Measurements from ENCODE around the gene PWWP2B. TPM values are rescaled to one million over a fixed set of nuclear protein-coding genes. Genes with fewer than 3 reads are reported as not detected.

Gene PWWP2B
- total and polyA plus RNA-seq, 5 experiments from 2014 or later, result 1.2 to 10.2 (median 2.9) TPM

- H3K27ac Mint-ChIP-seq, result peak overlapping the region in 1 of 10 donors; percentile 77
- ATAC-seq, result no peak
- no peaks in the 10 kb centered on the region for H3K27me3 Mint-ChIP-seq
- DNase-seq, result peak in 1 of 10 donors; percentile 45
- peaks cover 0 to 11% (median 10%) of the 10 kb centered on the region in 3 donors for H3K36me3 Mint-ChIP-seq
- POLR2A ChIA-PET, result no interaction called here
- H3K4me1 Mint-ChIP-seq, result peaks cover 0 to 11% (median 10%) of the 10 kb centered on the region in 4 donors
- no peaks in the 10 kb centered on the region for H3K9me3 Mint-ChIP-seq
- H3K4me3 Mint-ChIP-seq, result no peak overlapping the region
These were observed 31.0 kb upstream of the PWWP2B start for GRCh38 chr10:132366006-132366405.

- Mint-ChIP-seq H3K9me3 (no peaks in the 10 kb centered on the region), H3K27ac (no peak overlapping the region), H3K36me3 (peaks cover 0 to 11% (median 10%) of the 10 kb centered on the region in 3 donors), H3K4me1 (peaks cover 0 to 13% (median 10%) of the 10 kb centered on the region in 4 donors), H3K27me3 (no peaks in the 10 kb centered on the region), H3K4me3 (no peak overlapping the region)
- POLR2A ChIA-PET, result no interaction called here
- DNase-seq (peak in 1 of 10 donors; percentile 56), ATAC-seq (no peak)
These were observed 30.5 kb upstream of the PWWP2B start for GRCh38 chr10:132366499-132366898.

- POLR2A ChIA-PET, result no interaction called here
- DNase-seq (no peak), ATAC-seq (no peak)
- Mint-ChIP-seq H3K4me3 (no peak overlapping the region), H3K36me3 (peaks cover 0 to 10% (median 6%) of the 10 kb centered on the region in 3 donors), H3K9me3 (no peaks in the 10 kb centered on the region), H3K27me3 (peaks cover 0 to 3% (median 0%) of the 10 kb centered on the region in 5 donors), H3K4me1 (peaks cover 5 to 18% (median 16%) of the 10 kb centered on the region in 4 donors), H3K27ac (no peak overlapping the region)
These were observed 28.6 kb upstream of the PWWP2B start for GRCh38 chr10:132368391-132368790.

- no peak overlapping the region for H3K4me3 Mint-ChIP-seq
- H3K36me3 Mint-ChIP-seq, result peaks cover 0 to 10% (median 6%) of the 10 kb centered on the region in 3 donors
- H3K27ac Mint-ChIP-seq, result no peak overlapping the region
- ATAC-seq, result no peak
- H3K9me3 Mint-ChIP-seq, result no peaks in the 10 kb centered on the region
- DNase-seq, result peak in 1 of 10 donors; percentile 14
- POLR2A ChIA-PET, result no interaction called here
- H3K27me3 Mint-ChIP-seq, result peaks cover 0 to 3% (median 0%) of the 10 kb centered on the region in 5 donors
- peaks cover 5 to 18% (median 15%) of the 10 kb centered on the region in 4 donors for H3K4me1 Mint-ChIP-seq
These were observed 27.9 kb upstream of the PWWP2B start for GRCh38 chr10:132368881-132369635.

GRCh38 chr10:132369636-132370185 lies 27.3 kb upstream of the PWWP2B start:
- H3K9me3 Mint-ChIP-seq, result no peaks in the 10 kb centered on the region
- H3K4me1 Mint-ChIP-seq, result peaks cover 5 to 13% (median 9%) of the 10 kb centered on the region in 4 donors
- H3K27me3 Mint-ChIP-seq, result peaks cover 0 to 3% (median 0%) of the 10 kb centered on the region in 5 donors
- POLR2A ChIA-PET, result no interaction called here
- no peak for ATAC-seq
- DNase-seq, result peak in 1 of 10 donors; percentile 48
- no peak overlapping the region for H3K4me3 Mint-ChIP-seq
- peak overlapping the region in 1 of 10 donors; percentile 27 for H3K27ac Mint-ChIP-seq
- H3K36me3 Mint-ChIP-seq, result peaks cover 0 to 10% (median 6%) of the 10 kb centered on the region in 3 donors

- ATAC-seq (no peak), DNase-seq (peak in 1 of 10 donors; percentile 62)
- Mint-ChIP-seq H3K27me3 (peaks cover 0 to 3% (median 0%) of the 10 kb centered on the region in 5 donors), H3K4me1 (peaks cover 6 to 11% (median 6%) of the 10 kb centered on the region in 4 donors), H3K9me3 (no peaks in the 10 kb centered on the region), H3K36me3 (peaks cover 0 to 6% (median 6%) of the 10 kb centered on the region in 3 donors), H3K27ac (no peak overlapping the region), H3K4me3 (no peak overlapping the region)
- POLR2A ChIA-PET, result no interaction called here
These were observed 26.3 kb upstream of the PWWP2B start for GRCh38 chr10:132370426-132371340.

GRCh38 chr10:132371641-132372081 lies 25.3 kb upstream of the PWWP2B start:
- ATAC-seq (peak in 1 of 2 donors; percentile 39), DNase-seq (peak in 2 of 10 donors; percentile 19 to 59)
- Mint-ChIP-seq H3K4me1 (peaks cover 6 to 11% (median 9%) of the 10 kb centered on the region in 4 donors), H3K27me3 (peaks cover 0 to 3% (median 0%) of the 10 kb centered on the region in 5 donors), H3K4me3 (no peak overlapping the region), H3K36me3 (peaks cover 0 to 6% (median 6%) of the 10 kb centered on the region in 3 donors), H3K9me3 (no peaks in the 10 kb centered on the region), H3K27ac (peak overlapping the region in 3 of 10 donors; percentile 29 to 90 (median 82))
- POLR2A ChIA-PET, result no interaction called here

- POLR2A ChIA-PET, result no interaction called here
- ATAC-seq (no peak), DNase-seq (peak in 1 of 10 donors; percentile 49)
- Mint-ChIP-seq H3K36me3 (no peaks in the 10 kb centered on the region), H3K27me3 (peaks cover 0 to 3% (median 0%) of the 10 kb centered on the region in 5 donors), H3K27ac (no peak overlapping the region), H3K9me3 (no peaks in the 10 kb centered on the region), H3K4me1 (peaks cover 4 to 11% (median 9%) of the 10 kb centered on the region in 4 donors), H3K4me3 (no peak overlapping the region)
These were observed 24.4 kb upstream of the PWWP2B start for GRCh38 chr10:132372516-132373095.

GRCh38 chr10:132373241-132373955 lies 23.6 kb upstream of the PWWP2B start:
- DNase-seq, result peak in 1 of 10 donors; percentile 57
- peaks cover 4 to 11% (median 9%) of the 10 kb centered on the region in 4 donors for H3K4me1 Mint-ChIP-seq
- no peak overlapping the region for H3K4me3 Mint-ChIP-seq
- H3K36me3 Mint-ChIP-seq, result peaks cover 0 to 2% (median 0%) of the 10 kb centered on the region in 3 donors
- ATAC-seq, result no peak
- peak overlapping the region in 3 of 10 donors; percentile 14 to 87 (median 63) for H3K27ac Mint-ChIP-seq
- no peaks in the 10 kb centered on the region for H3K9me3 Mint-ChIP-seq
- POLR2A ChIA-PET, result no interaction called here
- H3K27me3 Mint-ChIP-seq, result peaks cover 0 to 3% (median 0%) of the 10 kb centered on the region in 5 donors

GRCh38 chr10:132374176-132374575 lies 22.8 kb upstream of the PWWP2B start:
- POLR2A ChIA-PET, result no interaction called here
- Mint-ChIP-seq H3K27ac (peak overlapping the region in 1 of 10 donors; percentile 63), H3K9me3 (no peaks in the 10 kb centered on the region), H3K27me3 (peaks cover 0 to 3% (median 0%) of the 10 kb centered on the region in 5 donors), H3K4me3 (no peak overlapping the region), H3K36me3 (peaks cover 0 to 2% (median 0%) of the 10 kb centered on the region in 3 donors), H3K4me1 (peaks cover 4 to 11% (median 9%) of the 10 kb centered on the region in 4 donors)
- DNase-seq (no peak), ATAC-seq (no peak)

GRCh38 chr10:132374612-132375011 lies 22.4 kb upstream of the PWWP2B start:
- Mint-ChIP-seq H3K4me1 (peaks cover 4 to 11% (median 9%) of the 10 kb centered on the region in 4 donors), H3K27ac (no peak overlapping the region), H3K4me3 (no peak overlapping the region), H3K9me3 (no peaks in the 10 kb centered on the region), H3K36me3 (peaks cover 0 to 2% (median 0%) of the 10 kb centered on the region in 3 donors), H3K27me3 (peaks cover 0 to 3% (median 0%) of the 10 kb centered on the region in 5 donors)
- POLR2A ChIA-PET, result no interaction called here
- no peak for ATAC-seq
- peak in 1 of 10 donors; percentile 59 for DNase-seq
